T-helper 1 cell treated with Interleukin-12 subunit alpha and Interleukin-12 subunit beta and Interleukin-4 antibody, amounts not matched to agents 30 ng/mL and 1 ng/mL, for 36 hours (primary cell): ENCODE data around the gene NELFE. TPM values are rescaled to one million over a fixed set of nuclear protein-coding genes. Genes with fewer than 3 reads are reported as not detected.

Experiments used
- intact Hi-C: fragments of 100-400 bp; cut with micrococcal nuclease; formaldehyde crosslinking; loops from one replicate; pipeline ENCODE4 v1.15.1; 2024
- total RNA-seq: library from RNA; stranded (reverse); gene quantifications from 2 replicates; pipeline ENCODE4 v1.2.3, GENCODE V29; 2022

The NELFE gene
- total RNA-seq, 1 donor from 2014 or later, result 75.3 TPM

DNA sequence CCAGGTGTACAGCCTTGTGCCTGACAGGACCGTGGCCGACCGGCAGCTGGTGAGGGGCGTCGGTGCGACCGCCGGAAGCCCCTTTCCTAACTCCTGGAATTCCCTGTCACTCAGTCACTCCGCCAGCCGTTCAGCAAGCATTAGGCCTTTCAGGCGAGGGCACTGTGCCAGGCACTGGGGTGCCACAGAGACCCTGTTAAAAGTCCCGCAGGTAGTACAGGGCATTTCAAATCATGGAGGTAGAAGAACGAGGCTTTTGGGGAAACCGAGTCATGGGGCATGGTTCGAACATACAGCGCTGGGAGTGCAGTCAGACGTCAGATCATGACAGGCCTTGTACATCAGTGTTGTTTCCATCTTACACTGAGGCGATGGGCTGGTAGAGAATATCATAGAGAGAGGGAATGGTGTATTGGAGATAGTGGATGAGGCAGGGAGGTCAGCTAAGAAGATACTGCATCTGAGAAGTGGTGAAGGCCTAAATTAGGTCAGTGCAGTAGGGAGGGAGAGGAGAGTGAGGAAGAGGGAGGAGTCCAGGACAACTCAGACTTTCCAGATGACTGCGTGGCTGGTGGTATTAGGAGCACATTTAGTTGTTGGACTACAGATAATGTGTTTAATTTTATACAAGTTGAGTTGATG is 14.1 kb upstream of the NELFE start:
- intact Hi-C loops, result loop anchor here (1.0 to 10.0 kb wide), 9 partner anchors 14 to 1442 kb away; partner anchors contain the start of genes ATF6B, CCHCR1, CUTA and HLA-DPA1

DNA sequence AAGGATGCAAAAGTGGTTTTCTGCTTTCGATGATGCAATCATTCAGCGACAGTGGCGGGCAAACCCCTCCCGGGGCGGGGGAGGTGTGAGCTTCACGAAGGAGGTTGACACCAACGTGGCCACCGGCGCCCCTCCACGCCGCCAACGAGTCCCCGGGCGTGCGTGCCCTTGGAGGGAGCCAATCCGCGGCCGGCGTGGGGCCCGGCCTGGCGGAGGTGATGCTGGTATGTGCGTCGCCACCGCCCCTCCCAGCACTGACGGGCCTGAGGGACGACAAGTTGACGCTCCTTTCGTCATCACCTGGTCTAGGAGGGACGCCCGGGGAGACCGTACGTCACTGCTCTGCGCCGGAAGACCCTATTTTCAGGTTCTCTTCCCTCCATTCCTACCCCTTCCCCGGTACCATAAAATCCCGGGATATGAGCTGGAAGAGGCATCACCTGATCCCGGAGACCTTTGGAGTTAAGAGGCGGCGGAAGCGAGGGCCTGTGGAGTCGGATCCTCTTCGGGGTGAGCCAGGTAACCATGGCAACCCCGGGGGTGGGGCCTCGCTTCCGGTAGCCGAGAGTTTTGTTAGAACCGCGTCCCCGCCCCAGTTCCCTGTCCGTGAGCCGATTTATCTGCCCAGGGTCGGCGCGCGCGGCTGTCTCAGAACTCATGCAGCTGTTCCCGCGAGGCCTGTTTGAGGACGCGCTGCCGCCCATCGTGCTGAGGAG is 13.4 kb upstream of the NELFE start, which contains the start of gene DXO:
TSS of gene DXO (minus strand) at position 146 of the 716 bp plus-strand sequence. CDS start 463 bp downstream, outside the sequence.
- intact Hi-C loops, result loop anchor here (1.0 to 10.0 kb wide), 9 partner anchors 13 to 1443 kb away; partner anchors contain the start of genes ATF6B, CCHCR1, CUTA and HLA-DPA1

DNA sequence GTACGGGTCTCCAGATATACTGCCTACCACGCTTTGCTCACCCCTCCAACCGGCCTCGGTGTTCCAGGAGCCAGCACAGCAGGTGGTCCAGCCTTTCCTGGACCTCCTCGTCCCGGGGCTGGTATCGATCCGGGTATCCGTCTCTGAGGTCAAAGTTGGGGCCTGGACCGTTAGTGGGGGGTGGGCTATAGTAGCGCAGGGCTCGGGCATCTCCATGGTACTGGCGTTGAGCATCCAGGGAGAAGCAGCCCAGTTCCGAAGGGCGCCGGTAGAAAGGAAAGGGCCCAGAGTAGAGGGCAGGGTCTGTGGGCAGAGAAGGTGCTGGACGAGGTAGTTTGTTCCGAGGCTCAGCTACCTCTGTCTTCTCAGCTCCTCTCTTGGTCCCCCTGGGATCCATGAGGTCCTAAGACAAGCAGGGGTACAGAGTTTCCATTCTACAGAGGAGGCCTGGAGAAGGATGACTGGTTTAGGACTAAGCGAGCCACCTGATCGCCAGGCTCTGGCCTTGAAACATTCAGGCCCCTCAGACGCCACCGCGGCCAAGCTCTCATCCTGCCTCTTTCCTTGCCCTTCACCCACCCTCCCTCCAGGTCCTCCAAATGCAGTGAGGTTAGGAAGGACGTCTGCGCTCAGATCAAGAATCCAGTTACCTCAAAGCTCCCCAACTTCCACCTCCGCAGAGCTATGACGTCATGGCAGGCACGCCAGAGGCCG is 12.7 kb upstream of the NELFE start:
- intact Hi-C loops, result loop anchor here (10.0 kb wide), 5 partner anchors 817 to 1443 kb away; partner anchors contain the start of genes CCHCR1, CUTA, HLA-DPA1 and HLA-DPB1

DNA sequence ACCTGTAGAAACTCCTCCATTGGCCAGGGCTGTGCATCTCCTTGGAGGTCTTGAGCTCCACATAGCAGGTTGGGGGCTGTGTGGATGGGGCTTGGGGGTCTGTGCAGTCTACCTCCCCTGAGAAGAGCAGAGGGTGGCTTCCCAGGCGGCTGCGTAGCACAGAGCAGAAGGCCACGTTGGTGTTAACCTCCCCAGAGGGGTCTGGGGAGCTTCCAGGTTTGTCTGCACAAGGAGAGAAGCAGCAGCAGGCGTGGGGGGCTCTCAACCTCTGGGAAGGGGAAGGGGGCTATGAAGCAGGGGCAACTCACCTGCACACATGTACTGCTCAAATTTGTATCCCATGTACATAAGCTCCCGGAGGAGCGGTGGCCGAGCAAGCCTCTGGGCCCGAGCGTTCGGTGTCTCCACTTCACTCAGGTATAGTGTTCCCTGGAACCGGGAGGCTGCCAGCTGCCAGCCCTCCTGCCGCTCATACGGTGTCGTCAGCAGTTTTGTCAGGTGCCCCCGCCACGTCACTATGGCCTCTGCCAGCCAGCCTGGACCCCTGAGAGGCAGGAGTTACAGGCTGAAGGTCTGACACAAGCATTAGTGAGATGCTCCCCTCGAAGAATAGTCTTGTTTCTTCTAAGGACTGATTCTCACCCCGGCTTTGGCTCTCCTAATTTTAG is 12.0 kb upstream of the NELFE start:
- intact Hi-C loops, result loop anchor here (10.0 kb wide), 5 partner anchors 816 to 1444 kb away; partner anchors contain the start of genes CCHCR1, CUTA, HLA-DPA1 and HLA-DPB1

DNA sequence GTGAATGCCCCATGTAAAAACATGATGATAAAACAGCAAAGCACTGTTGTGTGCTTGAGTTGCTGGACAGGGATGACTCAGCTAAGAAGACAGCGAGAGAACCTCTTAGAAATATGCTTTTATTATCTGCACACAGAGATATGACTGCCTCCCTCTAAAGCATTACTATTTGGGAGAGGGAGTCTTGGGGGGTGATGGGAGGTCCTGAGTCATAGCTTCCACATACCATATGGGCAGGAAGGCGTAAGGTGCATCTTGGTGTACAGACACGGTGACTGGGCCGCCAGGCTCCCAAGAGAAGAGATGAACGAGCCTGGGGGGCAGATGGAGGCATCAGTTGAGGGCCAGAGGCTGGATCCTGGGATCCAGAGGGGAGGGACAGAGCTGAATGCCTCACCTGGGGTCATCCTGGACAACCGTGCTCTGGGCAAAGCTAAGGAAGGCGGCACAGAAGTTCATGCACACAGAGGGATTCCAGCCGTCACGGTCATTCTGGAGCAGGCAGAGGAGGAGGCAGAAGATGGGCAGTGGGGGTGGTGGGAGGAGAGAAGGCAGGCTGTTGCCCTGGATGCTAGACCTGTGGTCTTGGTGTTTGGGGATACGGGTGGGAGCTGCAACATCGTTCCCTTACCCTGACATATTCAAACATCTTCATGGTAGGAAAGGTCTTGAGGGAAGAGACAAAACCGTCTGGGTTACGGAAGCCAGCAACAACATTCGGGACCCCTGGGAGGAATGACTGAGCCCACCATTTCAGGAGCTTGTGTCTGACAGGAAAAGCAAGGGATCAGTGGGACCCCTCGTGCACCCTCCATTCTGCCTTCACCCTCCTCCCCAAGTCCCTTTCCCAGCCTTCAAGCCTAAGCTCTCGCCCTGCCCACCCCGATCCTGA is 11.2 kb upstream of the NELFE start:
- intact Hi-C loops, result loop anchor here (10.0 kb wide), 5 partner anchors 815 to 1445 kb away; partner anchors contain the start of genes CCHCR1, CUTA, HLA-DPA1 and HLA-DPB1

DNA sequence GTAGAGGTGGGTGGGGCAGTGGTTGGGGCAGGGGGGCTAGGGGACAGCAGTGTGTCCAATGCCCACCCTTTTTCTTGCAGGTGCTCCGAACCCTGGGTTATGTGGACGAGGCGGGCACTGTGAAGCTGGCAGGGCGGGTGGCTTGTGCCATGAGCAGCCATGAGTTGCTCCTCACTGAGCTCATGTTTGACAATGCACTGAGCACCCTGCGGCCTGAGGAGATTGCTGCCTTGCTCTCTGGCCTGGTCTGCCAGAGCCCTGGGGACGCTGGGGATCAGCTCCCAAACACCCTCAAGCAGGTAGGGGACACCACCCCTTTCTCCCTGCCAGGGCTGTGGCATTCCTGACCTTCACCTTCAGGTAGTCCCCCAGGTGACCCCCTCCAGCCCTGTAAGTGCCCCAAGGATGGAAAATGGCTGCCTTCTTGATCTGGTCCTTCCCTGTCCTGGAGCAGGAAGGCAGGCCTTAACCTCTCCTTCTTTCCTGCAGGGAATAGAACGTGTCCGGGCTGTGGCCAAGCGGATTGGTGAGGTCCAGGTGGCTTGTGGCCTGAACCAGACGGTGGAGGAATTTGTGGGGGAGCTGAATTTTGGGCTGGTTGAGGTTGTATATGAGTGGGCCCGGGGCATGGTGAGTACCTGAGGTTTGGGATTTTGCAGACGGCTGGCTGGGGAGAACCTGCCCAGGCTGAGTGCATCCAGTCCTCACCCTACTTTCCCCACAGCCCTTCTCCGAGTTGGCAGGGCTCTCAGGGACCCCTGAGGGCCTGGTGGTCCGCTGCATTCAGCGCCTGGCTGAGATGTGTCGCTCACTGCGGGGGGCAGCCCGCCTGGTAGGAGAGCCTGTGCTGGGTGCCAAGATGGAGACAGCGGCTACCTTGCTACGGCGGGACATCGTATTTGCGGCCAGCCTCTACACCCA is 10.3 kb upstream of the NELFE start:
- intact Hi-C loops, result no loop called here

DNA sequence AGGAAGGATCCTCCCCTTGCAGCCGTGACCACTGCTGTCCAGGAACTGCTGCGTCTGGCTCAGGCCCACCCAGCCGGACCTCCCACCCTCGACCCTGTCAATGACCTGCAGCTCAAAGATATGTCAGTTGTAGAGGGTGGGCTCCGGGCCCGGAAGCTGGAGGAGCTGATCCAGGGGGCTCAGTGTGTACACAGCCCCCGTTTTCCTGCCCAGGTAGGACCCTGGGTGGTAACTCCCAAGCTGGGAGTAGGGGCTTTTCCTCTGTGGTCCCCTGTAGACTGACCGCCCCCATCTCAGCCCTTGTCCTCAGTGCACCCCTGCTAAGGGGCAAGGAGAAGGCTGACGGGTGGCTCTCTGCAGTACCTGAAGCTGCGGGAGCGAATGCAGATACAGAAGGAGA is 9.6 kb upstream of the NELFE start:
- intact Hi-C loops, result no loop called here

DNA sequence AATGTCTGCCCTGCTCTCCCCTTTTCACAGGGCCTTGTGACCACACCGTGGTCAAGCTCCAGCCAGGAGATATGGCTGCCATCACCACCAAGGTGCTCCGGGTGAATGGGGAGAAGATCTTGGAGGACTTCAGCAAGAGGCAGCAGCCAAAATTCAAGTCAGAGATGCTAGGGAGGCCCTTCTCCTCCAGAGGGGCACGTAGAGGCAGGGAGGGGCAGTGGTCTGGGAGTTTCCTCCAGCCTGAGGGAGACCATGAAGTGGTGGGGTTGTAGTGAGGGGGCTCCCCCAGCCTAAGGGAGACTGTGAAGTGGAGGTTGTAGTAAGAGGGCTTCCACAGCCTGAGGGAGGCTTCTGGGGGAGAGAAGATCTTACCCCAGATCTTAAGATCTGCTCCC is 9.2 kb upstream of the NELFE start:
- intact Hi-C loops, result no loop called here

DNA sequence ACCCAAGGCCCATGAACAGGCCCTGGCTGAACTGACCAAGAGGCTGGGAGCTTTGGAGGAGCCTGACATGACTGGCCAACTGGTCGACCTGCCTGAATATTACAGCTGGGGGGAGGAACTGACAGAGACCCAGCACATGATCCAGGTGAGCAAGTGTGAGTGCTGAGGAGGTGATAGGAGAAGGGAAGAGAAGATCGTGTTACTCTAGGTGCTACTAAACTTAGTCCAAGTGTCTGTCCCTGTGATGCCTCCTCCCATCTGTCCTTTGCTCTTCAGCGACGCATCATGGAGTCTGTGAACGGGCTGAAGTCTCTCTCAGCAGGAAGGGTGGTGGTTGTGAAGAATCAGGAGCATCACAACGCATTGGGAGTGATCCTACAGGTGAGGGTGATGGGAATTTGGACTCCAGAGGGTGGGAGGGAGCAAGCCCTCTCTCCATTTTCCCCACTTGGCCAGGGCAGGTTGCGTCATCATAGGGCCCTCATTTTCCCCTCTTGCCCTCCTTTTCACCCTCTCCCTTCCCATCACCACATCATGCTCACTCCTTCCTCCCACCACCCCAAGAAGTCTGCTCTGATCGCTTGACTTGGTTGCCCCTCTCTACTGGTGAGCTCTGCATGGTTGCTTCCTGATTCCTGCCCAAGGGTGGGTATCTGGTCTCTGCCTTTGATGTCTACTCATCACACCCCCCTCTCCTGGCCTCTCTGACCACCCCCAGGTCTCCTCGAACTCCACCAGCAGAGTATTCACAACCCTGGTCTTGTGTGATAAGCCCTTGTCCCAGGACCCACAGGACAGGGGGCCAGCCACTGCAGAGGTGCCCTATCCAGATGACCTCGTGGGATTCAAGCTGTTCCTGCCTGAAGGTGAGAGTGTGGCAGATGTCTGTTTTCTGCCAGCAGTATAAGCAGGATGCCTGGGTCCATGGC is 8.5 kb upstream of the NELFE start:
- intact Hi-C loops, result no loop called here

DNA sequence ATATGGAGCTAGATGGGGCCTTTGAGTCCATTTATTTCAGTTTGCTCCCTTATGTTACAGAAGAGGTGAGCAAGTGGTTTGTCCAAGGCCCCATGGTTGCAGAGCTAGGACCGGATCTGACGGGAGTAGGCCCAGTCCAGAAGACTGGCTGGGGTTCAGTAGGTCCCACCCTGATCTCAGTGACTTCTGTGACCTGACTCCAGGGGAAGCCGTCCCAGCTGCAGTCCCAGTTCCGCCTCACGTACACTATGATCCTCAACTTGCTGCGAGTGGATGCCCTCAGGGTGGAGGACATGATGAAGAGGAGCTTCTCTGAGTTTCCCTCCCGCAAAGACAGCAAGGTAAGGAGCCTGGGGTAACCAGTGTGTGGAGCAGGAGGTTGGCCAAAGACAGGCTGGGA is 7.7 kb upstream of the NELFE start:
- intact Hi-C loops, result no loop called here

DNA sequence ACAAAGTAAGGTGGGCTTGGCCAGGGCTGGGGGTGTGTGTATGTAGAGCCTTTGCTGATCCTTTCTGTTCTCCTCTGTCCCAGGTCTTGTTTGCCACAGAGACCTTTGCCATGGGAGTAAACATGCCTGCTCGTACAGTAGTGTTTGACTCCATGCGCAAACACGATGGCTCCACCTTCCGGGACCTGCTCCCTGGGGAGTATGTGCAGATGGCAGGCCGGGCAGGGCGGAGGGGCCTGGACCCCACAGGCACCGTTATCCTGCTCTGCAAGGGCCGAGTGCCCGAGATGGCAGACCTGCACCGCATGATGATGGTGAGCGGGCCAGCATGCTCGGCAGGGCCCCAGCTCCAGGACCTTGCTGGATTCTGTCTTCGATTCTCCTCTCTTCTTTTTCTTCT is 6.9 kb upstream of the NELFE start:
- intact Hi-C loops, result no loop called here

DNA sequence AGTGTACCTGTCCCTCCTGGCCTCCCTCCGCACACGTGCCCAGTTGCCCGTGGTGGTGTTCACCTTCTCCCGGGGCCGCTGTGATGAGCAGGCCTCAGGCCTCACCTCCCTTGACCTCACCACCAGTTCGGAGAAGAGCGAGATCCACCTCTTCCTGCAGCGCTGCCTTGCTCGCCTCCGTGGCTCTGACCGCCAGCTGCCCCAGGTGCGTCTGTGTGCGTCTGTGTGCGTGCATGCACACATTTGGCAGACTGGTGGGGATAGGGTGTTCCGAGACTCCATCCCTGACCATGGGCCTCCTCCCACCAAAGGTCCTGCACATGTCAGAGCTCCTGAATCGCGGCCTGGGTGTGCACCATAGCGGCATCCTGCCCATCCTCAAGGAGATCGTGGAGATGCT is 5.2 kb upstream of the NELFE start:
- intact Hi-C loops, result no loop called here

DNA sequence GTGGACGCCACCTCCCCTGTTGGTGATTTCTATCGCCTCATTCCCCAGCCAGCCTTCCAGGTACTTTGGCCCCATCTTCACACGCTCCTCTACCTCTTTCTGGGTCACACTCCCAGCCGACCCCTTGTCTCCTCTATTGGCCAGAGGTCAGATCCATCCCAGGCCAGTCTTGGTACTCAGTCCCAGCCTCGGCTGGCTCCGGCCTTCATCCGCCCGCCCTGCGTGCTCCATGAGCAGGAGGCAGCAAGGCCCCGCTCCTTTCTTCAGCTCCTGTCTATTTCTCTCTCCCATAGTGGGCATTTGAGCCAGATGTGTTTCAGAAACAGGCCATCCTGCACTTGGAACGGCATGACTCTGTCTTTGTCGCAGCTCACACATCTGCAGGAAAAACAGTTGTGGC is 2.8 kb upstream of the NELFE start:
- intact Hi-C loops, result no loop called here

DNA sequence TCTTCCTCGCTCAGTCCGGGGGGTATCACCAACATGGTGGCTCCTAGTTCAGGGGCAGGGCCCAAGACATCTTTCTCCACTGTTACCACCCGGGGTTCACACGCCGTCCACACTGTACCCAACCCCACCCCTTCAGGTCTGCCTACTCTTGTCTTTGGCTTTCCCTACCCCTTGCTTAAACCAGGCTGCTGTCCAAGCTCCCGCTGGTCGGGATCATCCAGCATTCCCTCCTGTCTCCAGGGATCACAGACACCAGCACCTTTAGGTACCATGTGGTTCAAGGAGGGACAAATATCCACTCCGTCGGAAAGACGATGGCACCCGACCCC is 395 bp downstream of the NELFE start:
- intact Hi-C loops, result loop anchor here (1.0 to 10.0 kb wide), 7 partner anchors 56 to 1316 kb away; partner anchors contain the start of genes B3GALT4, GPSM3, PBX2 and PRRC2A

DNA sequence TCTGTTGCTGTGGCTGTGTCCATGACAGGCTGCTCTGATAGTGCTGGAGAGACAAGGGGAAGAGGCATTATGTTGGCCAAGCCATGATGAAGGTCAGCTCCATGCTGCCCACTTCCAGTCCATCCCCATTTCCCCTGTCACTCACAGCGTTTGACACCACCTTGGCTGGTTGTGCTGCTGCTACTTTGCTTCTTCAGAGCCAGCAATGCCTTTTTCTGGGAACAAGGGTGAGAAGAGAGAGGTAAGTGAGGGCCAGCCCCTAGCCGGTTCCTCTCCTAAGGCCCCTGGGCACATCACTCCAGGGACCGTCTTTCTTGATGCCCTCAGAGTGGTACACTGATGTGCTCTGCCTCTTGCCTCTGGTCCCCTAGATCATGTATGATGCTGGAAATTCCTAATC is 2.0 kb downstream of the NELFE start:
- intact Hi-C loops, result loop anchor here (5.0 to 10.0 kb wide), 3 partner anchors 236 to 1318 kb away; partner anchors contain the start of genes B3GALT4, GPSM3, PBX2 and RPS18

DNA sequence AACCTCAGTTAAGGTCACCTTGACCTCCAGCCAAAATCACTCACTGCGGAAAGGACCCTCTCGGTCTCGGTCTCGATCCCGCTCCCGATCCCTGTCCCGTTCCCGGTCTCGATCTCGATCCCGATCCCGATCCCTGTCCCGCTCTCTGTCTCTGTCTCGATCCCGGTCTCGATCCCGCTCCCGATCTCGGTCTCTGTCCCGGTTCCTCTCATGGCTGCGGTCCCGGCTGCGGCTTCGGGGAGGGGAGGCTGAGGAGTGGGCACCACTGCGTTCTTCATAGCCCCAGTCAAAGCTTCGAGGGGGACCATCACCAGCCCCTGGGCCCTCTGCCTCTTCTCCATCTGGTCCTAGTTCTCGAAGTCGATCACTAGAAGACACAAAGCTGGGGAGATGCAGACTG is 4.3 kb downstream of the NELFE start:
- intact Hi-C loops, result loop anchor here (10.0 kb wide), 1 partner anchor 1320 kb away; the partner anchor contains the start of genes B3GALT4, RPS18 and VPS52

DNA sequence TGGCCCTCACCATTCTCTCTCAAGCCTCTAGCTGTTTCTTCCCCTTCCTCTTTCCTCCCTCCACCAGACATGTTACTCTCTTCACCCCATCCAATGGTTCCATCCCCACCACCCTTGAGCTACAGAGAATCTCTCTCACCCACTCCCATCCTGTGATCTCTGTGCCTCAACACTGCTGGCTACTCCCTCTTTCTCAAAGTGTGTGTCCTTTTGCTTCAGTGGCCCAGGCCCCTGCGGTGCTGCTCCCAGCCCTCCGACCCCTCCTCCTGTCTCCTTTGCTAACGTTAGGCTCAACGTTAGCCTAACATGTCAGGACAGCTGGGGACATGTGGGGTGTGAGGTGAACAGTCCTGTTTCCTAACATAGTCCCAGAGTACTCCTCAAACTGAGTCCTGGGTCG is 5.9 kb downstream of the NELFE start:
- intact Hi-C loops, result loop anchor here (10.0 kb wide), 1 partner anchor 1322 kb away; the partner anchor contains the start of genes B3GALT4, RPS18 and VPS52
